CD4-positive, alpha-beta memory T cell (primary cell): Measurements from ENCODE around the gene LIPK. TPM values are rescaled to one million over a fixed set of nuclear protein-coding genes. Genes with fewer than 3 reads are reported as not detected.

Experiments
- CTCF ChIA-PET: fragments of 350-600 bp; sonication (Branson Sonifier 250); formaldehyde crosslinking; loops from one replicate; lab custom pipeline; 2021; ENCODE audit warnings: inconsistent platforms; ENCODE audit not compliant: partially characterized antibody; lab: Charles Lee
- POLR2A ChIA-PET: fragments of 350-600 bp; sonication (Branson Sonifier 250); formaldehyde crosslinking; loops from one replicate; lab custom pipeline; 2021; ENCODE audit not compliant: partially characterized antibody; lab: Charles Lee
- DNase-seq, 5 donors: peaks; one replicate each; pipeline versions ENCODE4 v3.0.0 to v3.0.0-alpha.2; 2020 to 2022; ENCODE audit warnings: mixed read lengths in 1 of 5
- H3K27ac ChIP-seq: one replicate; pipeline ENCODE4 v1.7.0; 2013; ENCODE audit warnings: low read depth, low read length
- H3K27me3 ChIP-seq: 2 replicates; pipeline ENCODE4 v1.7.0; 2013; ENCODE audit warnings: mild to moderate bottlenecking, low read length, moderate library complexity; ENCODE audit not compliant: insufficient read depth
- H3K36me3 ChIP-seq: 2 replicates; pipeline ENCODE4 v1.7.0; 2013; ENCODE audit warnings: mild to moderate bottlenecking, low read length, moderate library complexity; ENCODE audit not compliant: insufficient read depth
- H3K4me1 ChIP-seq: 2 replicates; pipeline ENCODE4 v1.7.0; 2013; ENCODE audit warnings: mild to moderate bottlenecking, low read length, moderate library complexity; ENCODE audit not compliant: insufficient read depth
- H3K4me3 ChIP-seq, 2 donors: one replicate each; pipeline ENCODE4 v1.7.0; 2013; ENCODE audit warnings: low read length in 2 of 2, mild to moderate bottlenecking in 1 of 2
- H3K9me3 ChIP-seq, 2 donors: one replicate each; pipeline ENCODE4 v1.7.0; 2013; ENCODE audit warnings: low read length in 2 of 2, control low read depth in 1 of 2; ENCODE audit not compliant: control insufficient read depth in 1 of 2
- H3K27ac Mint-ChIP-seq, 7 donors: one replicate each; pipeline ENCODE4 v1.8.0; 2020 to 2021; ENCODE audit warnings: mixed read lengths in 7 of 7, mild to moderate bottlenecking in 6 of 7, inconsistent platforms in 3 of 7, moderate library complexity in 3 of 7
- H3K27me3 Mint-ChIP-seq, 2 donors: one replicate each; pipeline ENCODE4 v1.8.0; 2020 to 2021; ENCODE audit warnings: mixed read lengths in 2 of 2
- H3K36me3 Mint-ChIP-seq, 2 donors: one replicate each; pipeline ENCODE4 v1.8.0; 2020 to 2021; ENCODE audit warnings: mixed read lengths in 2 of 2, inconsistent platforms in 1 of 2, mild to moderate bottlenecking in 1 of 2
- H3K4me1 Mint-ChIP-seq, 4 donors: one replicate each; pipeline ENCODE4 v1.8.0; 2020 to 2021; ENCODE audit warnings: mixed read lengths in 4 of 4, mild to moderate bottlenecking in 1 of 4
- H3K4me3 Mint-ChIP-seq, 8 donors: one replicate each; pipeline ENCODE4 v1.8.0; 2020 to 2021; ENCODE audit warnings: mixed read lengths in 8 of 8, mild to moderate bottlenecking in 7 of 8, moderate library complexity in 6 of 8, inconsistent platforms in 3 of 8
- H3K9me3 Mint-ChIP-seq, 8 donors: one replicate each; pipeline ENCODE4 v1.8.0; 2020 to 2021; ENCODE audit warnings: mixed read lengths in 8 of 8, mild to moderate bottlenecking in 5 of 8, inconsistent platforms in 3 of 8, moderate library complexity in 1 of 8
- intact Hi-C: fragments of 100-400 bp; cut with micrococcal nuclease; formaldehyde crosslinking; loops from one replicate; pipeline ENCODE4 v1.15.1; 2023
- polyA plus RNA-seq, 2 donors: library from polyadenylated mRNA; unstranded; fragments of 300-500 nt; fragmentation: Illumina TruSeq; gene quantifications; one replicate each; pipeline ENCODE4 v1.2.3, GENCODE V29; 2021
- total RNA-seq, 2 experiments: library from RNA; stranded (reverse); gene quantifications; one replicate each; pipeline ENCODE4 v1.2.3, GENCODE V29; 2021

LIPK gene
- total and polyA plus RNA-seq, 4 experiments from 2014 or later, result not detected

DNA sequence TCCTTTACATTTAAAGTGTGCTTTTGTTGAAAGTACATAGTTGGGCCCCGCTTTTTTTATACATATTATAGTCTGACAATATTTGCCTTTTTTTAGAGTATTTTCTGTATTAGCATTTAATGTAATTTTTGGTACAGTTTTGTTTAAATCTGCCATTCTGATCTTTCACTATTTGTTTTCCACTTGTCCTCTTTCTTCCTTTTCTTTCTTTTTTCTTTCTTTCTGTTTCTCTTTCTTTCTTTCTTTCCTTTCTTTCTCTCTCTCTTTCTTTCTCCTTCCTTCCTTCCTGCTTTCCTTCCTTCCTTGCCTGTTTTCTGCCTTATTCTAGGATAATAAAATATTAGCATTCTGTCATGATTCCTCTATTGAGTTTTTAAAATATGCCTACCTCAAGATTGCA, 9.5 kb downstream of the LIPK start:
- Histone ChIP-seq H3K36me3 (no peaks in the 10 kb centered on the region), H3K4me3 (no peak overlapping the region), H3K4me1 (no peaks in the 10 kb centered on the region), H3K9me3 (no peaks in the 10 kb centered on the region), H3K27ac (no peak overlapping the region), H3K27me3 (no peaks in the 10 kb centered on the region)
- Mint-ChIP-seq H3K4me1 (no peaks in the 10 kb centered on the region), H3K36me3 (no peaks in the 10 kb centered on the region), H3K9me3 (no peaks in the 10 kb centered on the region), H3K27ac (no peak overlapping the region), H3K27me3 (peaks cover 4 to 7% of the 10 kb centered on the region in 2 donors), H3K4me3 (no peak overlapping the region)
- intact Hi-C loops, result no loop called here
- ChIA-PET CTCF (no interaction called here), POLR2A (no interaction called here)
- no peak for DNase-seq

DNA sequence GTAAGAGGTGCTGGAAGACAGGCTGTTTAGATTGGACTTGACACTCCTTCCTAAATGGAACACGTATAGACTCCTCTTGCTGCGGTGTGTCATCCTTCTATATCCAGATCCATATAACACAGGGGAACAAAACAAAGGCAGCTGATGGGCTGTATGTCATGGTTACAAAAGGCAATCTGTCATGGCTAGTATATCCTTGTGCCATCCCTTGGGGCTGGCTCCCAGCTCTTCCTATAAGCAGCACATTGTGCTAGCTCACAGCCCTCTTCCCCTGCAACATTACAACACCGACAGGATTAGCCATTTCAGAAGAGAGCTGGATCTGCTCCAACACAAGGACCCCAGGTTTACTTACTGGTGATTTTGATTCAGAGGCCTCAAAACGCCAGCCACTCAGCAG, 15.3 kb downstream of the LIPK start:
- CTCF ChIA-PET, result no interaction called here
- Mint-ChIP-seq H3K27me3 (peaks cover 6 to 7% of the 10 kb centered on the region in 2 donors), H3K4me3 (no peak overlapping the region), H3K27ac (no peak overlapping the region), H3K9me3 (no peaks in the 10 kb centered on the region), H3K4me1 (no peaks in the 10 kb centered on the region), H3K36me3 (no peaks in the 10 kb centered on the region)
- no peaks in the 10 kb centered on the region for H3K4me1 ChIP-seq
- DNase-seq, result no peak
- POLR2A ChIA-PET, result no interaction called here
- H3K27me3 ChIP-seq, result no peaks in the 10 kb centered on the region
- H3K36me3 ChIP-seq, result no peaks in the 10 kb centered on the region
- no peaks in the 10 kb centered on the region for H3K9me3 ChIP-seq
- intact Hi-C loops, result no loop called here
- H3K4me3 ChIP-seq, result no peak overlapping the region
- no peak overlapping the region for H3K27ac ChIP-seq

GRCh38 chr10:88725798-88726197, 19.7 kb downstream of the LIPK start:
- Histone ChIP-seq H3K4me3 (no peak overlapping the region), H3K27ac (no peak overlapping the region), H3K36me3 (no peaks in the 10 kb centered on the region), H3K27me3 (no peaks in the 10 kb centered on the region), H3K4me1 (no peaks in the 10 kb centered on the region), H3K9me3 (no peaks in the 10 kb centered on the region)
- intact Hi-C loops, result no loop called here
- Mint-ChIP-seq H3K27me3 (peaks cover 2% of the 10 kb centered on the region in 2 donors), H3K27ac (no peak overlapping the region), H3K9me3 (no peaks in the 10 kb centered on the region), H3K36me3 (no peaks in the 10 kb centered on the region), H3K4me1 (no peaks in the 10 kb centered on the region), H3K4me3 (no peak overlapping the region)
- ChIA-PET POLR2A (no interaction called here), CTCF (no interaction called here)
- no peak for DNase-seq

DNA sequence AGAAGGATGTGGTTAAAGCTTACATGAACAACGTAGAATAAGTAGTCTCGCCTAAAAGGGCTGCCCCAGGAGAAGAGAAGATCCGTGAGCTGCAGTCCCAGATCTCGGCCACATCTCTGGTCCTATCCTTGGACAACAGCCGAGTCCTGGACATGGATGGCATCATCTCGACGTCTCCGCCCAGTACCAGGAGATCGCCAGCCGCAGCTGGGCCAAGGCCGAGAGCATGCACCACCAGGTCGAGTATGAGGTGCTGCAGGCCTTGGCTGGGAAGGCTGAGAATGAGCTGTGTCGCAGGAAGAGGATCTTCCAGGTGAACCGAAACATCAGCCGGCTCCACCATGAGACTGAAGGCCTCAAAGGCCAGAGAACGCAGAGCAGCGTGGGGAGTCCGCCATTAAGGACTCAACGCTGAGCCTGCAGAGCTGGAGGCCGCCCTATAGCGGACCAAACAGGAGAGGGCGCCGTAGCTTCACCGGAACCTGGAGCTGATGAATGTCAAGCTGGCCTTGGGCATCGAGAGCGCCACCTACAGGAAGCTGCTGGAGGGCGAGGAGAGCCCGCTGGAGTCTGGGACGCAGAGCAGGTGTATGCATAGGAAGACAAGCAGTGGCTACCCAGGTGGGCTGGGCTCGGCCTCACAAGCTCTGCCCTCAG, 22.2 kb downstream of the LIPK start:
- Histone ChIP-seq H3K4me1 (no peaks in the 10 kb centered on the region), H3K27me3 (no peaks in the 10 kb centered on the region), H3K9me3 (no peaks in the 10 kb centered on the region), H3K36me3 (no peaks in the 10 kb centered on the region), H3K27ac (no peak overlapping the region), H3K4me3 (no peak overlapping the region)
- Mint-ChIP-seq H3K9me3 (no peaks in the 10 kb centered on the region), H3K27me3 (peaks cover 2% of the 10 kb centered on the region in 2 donors), H3K4me3 (no peak overlapping the region), H3K27ac (no peak overlapping the region), H3K36me3 (no peaks in the 10 kb centered on the region), H3K4me1 (peaks cover 0 to 2% (median under 1%) of the 10 kb centered on the region in 4 donors)
- DNase-seq, result peak in 1 of 5 donors; percentile 3
- ChIA-PET CTCF (interaction anchor here (1.5 kb wide), 3 partner anchors 9 to 151 kb away, joined by 3 to 4 read pairs (median 4); partner anchors contain the start of gene STAMBPL1), POLR2A (interaction anchor here (0.6 kb wide), 1 partner anchor 63 kb away, joined by 4 read pairs; no protein-coding TSS in a partner anchor)
- intact Hi-C loops, result no loop called here

DNA sequence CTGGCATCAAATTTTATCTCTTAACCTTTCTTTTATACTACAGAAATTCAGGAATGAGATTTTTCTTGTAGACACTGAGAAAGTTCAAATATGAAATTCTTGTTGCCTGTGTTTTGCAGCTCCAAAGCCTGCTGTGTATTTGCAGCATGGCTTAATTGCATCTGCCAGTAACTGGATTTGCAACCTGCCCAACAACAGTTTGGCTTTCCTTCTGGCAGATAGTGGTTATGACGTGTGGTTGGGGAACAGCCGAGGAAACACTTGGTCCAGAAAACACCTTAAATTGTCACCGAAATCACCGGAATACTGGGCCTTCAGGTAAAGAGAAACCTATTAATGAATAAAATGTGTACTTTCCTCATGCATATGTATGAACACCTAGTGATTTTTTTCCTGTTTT, 24.8 kb downstream of the LIPK start:
- H3K36me3 Mint-ChIP-seq, result no peaks in the 10 kb centered on the region
- DNase-seq, result no peak
- CTCF ChIA-PET, result interaction anchor here (1.6 kb wide), 1 partner anchor 11 kb away, joined by 3 read pairs; no protein-coding TSS in a partner anchor
- no peak overlapping the region for H3K27ac Mint-ChIP-seq
- Histone ChIP-seq H3K4me1 (no peaks in the 10 kb centered on the region), H3K4me3 (no peak overlapping the region), H3K9me3 (no peaks in the 10 kb centered on the region), H3K36me3 (no peaks in the 10 kb centered on the region), H3K27ac (no peak overlapping the region), H3K27me3 (no peaks in the 10 kb centered on the region)
- H3K27me3 Mint-ChIP-seq, result peaks cover 0 to 2% of the 10 kb centered on the region in 2 donors
- intact Hi-C loops, result no loop called here
- POLR2A ChIA-PET, result no interaction called here
- H3K9me3 Mint-ChIP-seq, result no peaks in the 10 kb centered on the region
- no peak overlapping the region for H3K4me3 Mint-ChIP-seq
- peaks cover 0 to 3% (median 1%) of the 10 kb centered on the region in 4 donors for H3K4me1 Mint-ChIP-seq

DNA sequence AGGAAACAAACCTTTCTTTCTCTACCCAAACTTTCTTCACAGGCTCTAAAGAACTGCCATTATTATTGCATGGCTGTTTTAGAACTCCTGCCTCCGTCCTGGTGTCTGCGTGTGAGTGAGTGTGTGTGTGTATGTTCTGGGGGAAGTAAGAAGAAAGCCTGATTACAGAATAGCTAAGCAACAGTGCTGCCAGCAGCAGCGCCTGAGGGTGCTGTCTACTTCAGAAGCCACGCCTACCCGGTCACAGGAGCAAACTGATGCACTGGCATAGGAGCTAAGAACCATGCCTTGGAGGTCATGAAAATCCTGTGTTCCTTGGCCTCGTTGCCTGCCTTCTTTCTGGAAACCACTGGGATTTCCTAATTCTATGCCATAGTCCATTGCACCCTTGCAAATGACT, 25.2 kb downstream of the LIPK start:
- Mint-ChIP-seq H3K9me3 (no peaks in the 10 kb centered on the region), H3K36me3 (no peaks in the 10 kb centered on the region), H3K27ac (no peak overlapping the region), H3K4me1 (peaks cover 0 to 3% (median 1%) of the 10 kb centered on the region in 4 donors), H3K4me3 (no peak overlapping the region), H3K27me3 (peaks cover 0 to 2% of the 10 kb centered on the region in 2 donors)
- H3K27me3 ChIP-seq, result no peaks in the 10 kb centered on the region
- no peaks in the 10 kb centered on the region for H3K9me3 ChIP-seq
- no peaks in the 10 kb centered on the region for H3K36me3 ChIP-seq
- H3K27ac ChIP-seq, result no peak overlapping the region
- intact Hi-C loops, result no loop called here
- H3K4me3 ChIP-seq, result no peak overlapping the region
- no peaks in the 10 kb centered on the region for H3K4me1 ChIP-seq
- DNase-seq, result no peak
- ChIA-PET POLR2A (no interaction called here), CTCF (interaction anchor here (1.6 kb wide), 1 partner anchor 11 kb away, joined by 3 read pairs; no protein-coding TSS in a partner anchor)

DNA sequence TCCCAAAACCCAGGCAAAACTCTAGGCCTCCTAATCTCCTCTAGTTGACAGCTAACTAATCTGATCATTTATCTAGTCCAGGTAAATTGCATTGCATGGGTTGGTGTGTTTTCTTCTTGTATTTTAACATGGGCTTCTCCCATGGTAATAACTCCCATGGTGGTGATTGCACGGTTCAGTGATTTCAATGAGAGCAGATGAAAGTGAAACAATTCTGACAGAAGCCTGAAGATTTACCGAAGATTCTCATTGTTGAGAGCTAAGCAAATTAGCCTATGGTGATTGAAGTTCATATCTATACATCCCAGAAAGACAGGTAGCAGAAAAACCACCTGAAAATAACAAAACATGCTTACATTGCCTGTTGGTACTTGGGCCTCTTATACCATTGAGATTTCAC, 27.2 kb downstream of the LIPK start:
- Mint-ChIP-seq H3K27ac (no peak overlapping the region), H3K4me3 (no peak overlapping the region), H3K9me3 (no peaks in the 10 kb centered on the region), H3K36me3 (no peaks in the 10 kb centered on the region), H3K27me3 (peaks cover 2 to 7% of the 10 kb centered on the region in 2 donors), H3K4me1 (peaks cover 0 to 3% (median 1%) of the 10 kb centered on the region in 4 donors)
- H3K4me3 ChIP-seq, result no peak overlapping the region
- DNase-seq, result no peak
- H3K36me3 ChIP-seq, result no peaks in the 10 kb centered on the region
- no peaks in the 10 kb centered on the region for H3K27me3 ChIP-seq
- no peak overlapping the region for H3K27ac ChIP-seq
- CTCF ChIA-PET, result no interaction called here
- POLR2A ChIA-PET, result no interaction called here
- intact Hi-C loops, result no loop called here
- no peaks in the 10 kb centered on the region for H3K9me3 ChIP-seq
- H3K4me1 ChIP-seq, result no peaks in the 10 kb centered on the region
